ENCODE results near the gene ACTL8.

ACTL8 gene

DNA sequence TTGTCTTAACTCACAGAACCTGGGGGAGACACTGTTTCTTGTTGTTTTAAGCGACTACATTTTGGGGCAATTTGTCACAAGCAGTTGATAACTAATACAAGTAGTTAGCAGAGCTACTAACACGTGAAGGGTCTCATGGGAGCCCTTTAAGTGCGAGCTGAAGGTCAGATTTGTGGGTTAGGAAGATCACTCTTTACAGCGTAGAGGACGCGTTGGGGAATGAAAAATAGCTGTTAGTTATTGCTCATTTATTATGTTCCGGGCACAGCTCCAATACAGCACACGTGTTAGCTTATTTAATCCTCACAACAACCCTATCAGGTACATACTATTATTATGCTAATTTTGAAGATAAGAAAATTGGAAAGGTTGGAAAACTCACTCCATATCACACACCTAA is 95.9 kb downstream of the ACTL8 start:
- DNase-seq, result no peak

- DNase-seq, result no peak
These were observed 97.2 kb downstream of the ACTL8 start for GRCh38 chr1:17852383-17852782.

DNA sequence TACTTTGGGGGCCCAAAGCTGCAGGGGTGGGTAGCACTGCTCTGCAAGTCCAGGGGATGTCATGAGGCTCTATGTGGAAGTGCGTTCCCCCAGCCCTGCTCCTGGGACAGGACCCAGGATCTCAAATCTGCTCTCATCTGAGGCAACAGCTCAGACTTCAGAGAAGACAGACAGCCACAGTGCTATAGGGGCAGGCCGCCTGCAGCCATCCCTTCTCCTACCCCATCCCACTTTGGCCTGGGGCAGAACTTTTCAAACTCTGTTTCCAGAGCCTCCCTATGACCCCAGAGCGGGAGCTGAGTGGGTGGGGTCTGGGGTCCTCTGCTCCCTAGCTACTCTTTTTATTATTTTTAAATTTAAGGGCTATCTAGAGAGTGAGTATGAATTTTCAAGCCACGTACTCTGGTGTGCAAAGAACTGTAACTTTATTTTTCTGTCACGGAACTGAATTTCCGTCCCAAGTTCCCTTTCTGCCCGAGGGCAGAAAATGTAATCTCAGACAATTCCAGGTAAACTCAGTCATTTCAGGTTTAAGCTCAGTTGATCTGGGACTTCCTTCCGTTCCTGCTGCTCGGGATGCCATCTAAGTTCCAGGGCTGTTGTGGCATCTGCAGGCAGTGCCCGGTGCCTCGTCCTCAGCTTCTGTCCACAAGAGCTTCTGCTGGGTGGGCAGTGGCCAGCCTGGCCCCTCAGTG is 98.3 kb downstream of the ACTL8 start:
- no peak for DNase-seq

GRCh38 chr1:17856496-17857108 is 101.5 kb downstream of the ACTL8 start:
- DNase-seq, result no peak

DNA sequence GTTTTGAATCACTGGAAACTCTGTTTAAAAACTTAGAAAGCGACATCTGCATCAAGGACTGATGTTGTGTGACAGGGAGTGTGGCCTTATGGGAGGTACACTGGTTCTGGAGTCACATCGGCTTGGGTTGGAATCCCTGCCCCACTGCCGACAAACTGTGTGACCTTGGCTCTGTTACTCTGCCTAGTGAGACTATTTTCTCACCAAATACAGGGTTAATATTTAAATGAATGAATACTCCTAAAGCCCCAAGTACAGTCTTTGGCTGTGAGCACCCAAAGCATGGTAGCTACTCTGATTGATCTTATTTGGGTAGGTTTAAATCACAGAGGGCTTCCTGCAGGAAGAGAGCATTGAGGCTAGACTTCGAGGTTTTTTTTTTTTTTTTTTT is 102.0 kb downstream of the ACTL8 start:
- no peak for DNase-seq

DNA sequence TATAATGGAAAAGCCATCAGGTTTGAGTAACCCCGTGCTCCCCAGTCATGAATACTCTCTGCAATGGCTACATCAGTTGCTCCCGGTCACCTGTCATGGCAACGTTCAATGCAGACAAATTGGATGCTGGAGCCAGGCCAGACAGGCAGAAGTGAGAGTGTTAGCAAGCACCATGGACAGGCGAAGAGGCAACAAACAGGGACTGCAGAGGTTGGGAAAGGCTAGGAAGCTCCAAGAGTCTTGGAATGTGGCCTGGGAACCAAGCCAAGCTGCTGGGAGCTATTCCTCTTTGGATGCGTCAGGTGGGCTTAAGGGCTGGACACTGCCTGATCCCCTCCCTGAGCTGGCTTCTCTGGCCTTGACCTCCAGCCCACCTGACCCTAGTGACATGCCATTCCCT is 102.9 kb downstream of the ACTL8 start:
- no peak for DNase-seq

GRCh38 chr1:17860812-17861211 is 105.7 kb downstream of the ACTL8 start:
- no peak for DNase-seq

DNA sequence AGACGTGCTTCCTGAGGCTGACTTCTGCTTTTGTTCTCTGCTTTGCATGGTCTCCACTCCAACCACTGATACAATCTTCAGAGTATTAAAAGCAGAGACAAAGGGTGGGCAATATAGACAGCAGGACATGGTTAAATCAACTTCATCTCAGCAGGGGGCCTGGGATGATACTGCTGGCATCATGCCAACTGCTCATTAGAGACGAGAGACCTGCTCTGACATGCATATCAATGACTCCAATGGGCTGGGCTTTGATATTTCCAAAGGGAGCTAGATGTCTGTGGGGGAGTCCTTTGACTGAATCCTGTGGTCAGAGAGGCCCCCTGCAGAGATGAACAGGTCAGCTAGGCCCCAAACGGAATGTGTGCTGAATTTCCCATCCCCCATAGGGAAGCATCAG is 106.6 kb downstream of the ACTL8 start:
- DNase-seq, result no peak

DNA sequence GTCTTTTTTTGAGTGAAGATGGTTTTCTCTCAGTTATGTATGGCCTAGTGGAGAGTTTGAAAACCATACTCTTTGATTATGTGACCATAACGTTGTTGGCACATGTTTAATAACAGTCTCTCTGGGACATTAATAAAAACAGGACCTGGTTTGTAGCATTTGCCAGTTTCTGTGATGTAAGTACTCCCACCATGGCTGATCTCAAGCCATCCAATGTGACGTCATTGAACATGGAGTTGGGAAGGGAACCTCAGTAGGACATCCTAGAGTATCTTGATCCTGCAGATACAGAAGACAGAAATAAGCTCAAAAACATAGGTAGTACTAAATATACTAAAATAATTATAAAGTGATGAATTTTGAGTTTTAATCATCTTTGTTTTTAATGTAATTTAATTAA is 107.0 kb downstream of the ACTL8 start:
- no peak for DNase-seq

DNA sequence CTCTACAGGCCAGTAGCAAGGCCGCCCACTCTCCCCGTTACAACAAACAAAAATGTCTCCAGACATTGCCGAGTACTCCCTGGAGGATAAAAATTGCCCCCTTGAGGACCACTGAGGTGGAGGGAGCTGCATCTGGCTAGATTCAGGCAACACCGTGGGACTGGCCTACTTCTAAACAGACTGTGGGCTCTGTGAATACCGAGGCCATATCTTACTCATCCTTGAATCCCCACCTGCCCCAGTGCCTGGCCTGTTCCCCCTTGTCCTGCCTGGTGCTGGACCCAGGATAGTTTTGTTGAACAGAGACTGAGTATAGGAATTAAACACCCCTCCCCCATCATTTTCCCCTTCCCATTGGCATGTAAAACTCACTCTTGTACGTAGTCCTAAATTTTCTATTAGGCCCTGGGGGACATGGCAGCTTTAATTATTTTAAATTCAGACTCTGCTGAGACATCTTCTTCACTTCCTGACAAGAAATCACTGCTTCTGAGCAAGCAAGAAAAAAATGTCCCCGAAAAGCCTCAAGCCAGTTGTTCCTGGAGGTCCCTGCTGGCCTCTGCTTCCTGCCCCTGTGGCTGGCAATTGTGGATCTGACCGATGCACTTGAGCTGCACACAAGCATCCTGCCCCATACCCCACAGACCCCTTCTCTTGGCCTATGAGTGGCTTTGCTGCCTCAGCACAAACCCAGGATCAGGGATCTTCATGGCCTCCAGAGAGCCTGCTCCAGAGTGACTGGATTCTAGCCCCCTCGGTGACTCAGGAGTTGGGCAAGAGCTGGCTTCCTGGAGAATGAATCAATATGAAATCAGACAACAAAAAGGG is 111.0 kb downstream of the ACTL8 start:
- DNase-seq, result no peak

GRCh38 chr1:17866740-17867029 is 111.6 kb downstream of the ACTL8 start:
- DNase-seq, result no peak

GRCh38 chr1:17867470-17867869 is 112.3 kb downstream of the ACTL8 start:
- DNase-seq, result no peak

DNA sequence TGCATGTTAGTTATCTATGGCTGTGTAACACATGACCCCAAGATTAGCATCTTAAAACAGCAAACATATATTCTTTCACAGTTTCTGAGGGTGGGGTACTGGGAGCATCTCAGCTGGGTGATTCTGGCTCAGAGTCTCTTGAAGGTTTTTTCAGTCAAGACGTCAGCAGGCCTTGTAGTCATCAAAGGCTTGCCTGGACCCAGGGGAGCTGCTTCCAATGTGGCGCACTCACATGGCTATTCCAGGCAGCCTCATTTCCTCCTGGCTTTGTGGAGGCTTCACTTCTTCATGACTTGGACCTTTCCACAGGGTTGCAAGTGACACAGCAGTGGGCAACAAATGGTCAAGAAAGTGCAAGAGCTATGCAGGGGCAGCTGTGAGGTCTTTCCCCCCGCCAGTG is 114.7 kb downstream of the ACTL8 start:
- DNase-seq, result no peak

DNA sequence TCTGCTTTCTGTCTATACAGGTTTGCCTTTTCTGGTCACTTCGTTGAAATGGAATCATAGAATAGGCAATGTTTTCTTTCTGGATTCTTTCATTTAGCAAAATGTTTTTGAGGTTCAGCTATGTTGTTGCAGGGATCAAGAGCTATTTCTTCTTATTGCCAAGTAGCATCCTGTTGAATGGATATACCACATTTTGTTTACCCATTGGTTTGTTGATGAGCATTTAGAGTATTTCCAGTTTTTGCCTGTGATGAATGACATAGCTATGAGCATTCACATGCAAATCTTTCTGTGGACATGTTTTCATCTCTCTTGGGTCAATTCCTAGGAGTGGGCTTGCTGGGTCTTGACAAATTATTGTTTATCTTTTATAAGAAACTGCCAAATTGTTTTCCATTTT is 115.5 kb downstream of the ACTL8 start:
- no peak for DNase-seq

GRCh38 chr1:17873007-17873675 is 118.0 kb downstream of the ACTL8 start:
- no peak for DNase-seq

- no peak for DNase-seq
These were observed 119.1 kb downstream of the ACTL8 start for GRCh38 chr1:17874231-17874630.

DNA sequence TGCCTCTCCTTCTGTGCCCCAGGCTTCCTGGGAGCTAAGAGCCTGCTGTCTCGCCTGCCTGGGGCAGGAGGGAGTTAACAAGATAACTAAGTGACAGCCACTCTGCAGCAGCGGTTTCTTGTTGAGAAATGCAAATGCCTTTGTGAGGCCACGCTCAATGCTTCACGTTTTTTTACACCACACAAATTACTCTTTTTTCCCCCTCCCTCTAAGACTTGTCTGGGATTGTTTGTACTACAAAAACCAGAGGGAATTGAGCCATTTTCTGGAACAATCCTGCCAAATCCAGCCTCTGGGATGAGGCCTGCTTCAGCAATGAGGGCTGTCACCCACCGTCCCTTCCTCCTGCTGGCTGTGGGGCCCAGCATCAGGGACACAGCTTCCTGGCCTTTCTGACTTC is 119.6 kb downstream of the ACTL8 start:
- DNase-seq, result no peak

- no peak for DNase-seq
These were observed 120.2 kb downstream of the ACTL8 start for GRCh38 chr1:17875171-17875881.

DNA sequence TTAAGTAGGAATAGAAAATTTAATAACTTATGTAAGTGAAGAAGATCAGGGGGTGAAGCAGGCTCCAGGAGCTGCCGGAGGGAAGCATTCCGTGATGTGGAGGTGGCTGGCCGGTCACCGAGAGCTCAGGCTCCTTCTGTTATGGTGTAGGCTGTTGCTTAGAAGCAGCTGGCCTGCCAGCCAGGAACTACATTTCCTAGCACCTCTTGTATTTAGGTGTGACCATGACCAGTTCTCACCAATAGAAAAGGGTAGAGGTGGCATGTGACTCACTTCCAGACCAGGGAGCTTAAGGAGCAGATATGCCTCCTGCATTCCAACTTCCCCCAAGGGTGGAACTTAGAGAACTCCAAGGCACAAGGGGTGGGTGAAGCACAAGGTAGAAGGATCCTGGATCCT is 120.7 kb downstream of the ACTL8 start:
- no peak for DNase-seq
